ENCODE results near the gene KRTAP9-9.
"Not testable (repeated sequence)": the region's sequence is repeated elsewhere in the genome, so short reads cannot be mapped to it uniquely, and the experiment has no call there.

Gene KRTAP9-9

DNA sequence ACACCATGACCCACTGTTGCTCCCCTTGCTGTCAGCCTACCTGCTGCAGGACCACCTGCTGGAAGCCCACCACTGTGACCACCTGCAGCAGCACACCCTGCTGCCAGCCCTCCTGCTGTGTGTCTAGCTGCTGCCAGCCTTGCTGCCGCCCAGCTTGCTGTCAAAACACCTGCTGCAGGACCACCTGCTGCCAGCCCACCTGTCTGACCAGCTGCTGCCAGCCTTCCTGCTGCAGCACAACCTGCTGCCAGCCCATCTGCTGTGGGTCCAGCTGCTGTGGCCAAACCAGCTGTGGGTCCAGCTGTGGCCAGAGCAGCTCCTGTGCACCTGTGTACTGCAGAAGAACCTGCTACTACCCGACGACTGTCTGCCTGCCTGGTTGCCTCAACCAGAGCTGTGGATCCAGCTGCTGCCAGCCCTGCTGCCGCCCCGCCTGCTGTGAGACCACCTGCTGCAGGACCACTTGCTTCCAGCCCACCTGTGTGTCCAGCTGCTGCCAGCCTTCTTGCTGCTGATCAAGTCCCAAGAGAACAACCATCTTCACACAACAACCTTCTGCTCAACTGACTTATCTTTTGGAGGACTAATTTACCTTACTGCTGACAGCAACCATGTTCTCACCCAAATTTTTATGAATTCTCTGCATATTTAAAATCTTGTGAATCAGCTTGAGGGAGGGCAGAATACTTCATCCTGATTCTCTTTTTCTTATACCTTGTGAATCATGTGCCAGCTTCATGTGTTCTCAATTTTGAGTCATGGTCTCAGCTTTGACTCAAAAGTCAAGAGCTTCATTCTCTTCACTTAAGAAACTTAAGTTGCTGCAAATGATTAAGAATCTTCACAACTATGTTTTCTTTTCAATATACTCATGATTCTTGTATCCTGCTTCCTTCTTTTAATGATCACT is at the start of gene KRTAP9-9:
TSS of gene KRTAP9-9 (plus strand) at position 4 of the 910 bp plus-strand sequence.
- not testable (repeated sequence) for H3K9ac ChIP-seq; H3K27me3 ChIP-seq; H3K36me3 ChIP-seq; H3K4me3 ChIP-seq; H3K4me2 ChIP-seq; H3K27ac ChIP-seq; H4K20me1 ChIP-seq; H3K9me3 ChIP-seq (replicated peaks in 1 of 11); H3K4me1 ChIP-seq

DNA sequence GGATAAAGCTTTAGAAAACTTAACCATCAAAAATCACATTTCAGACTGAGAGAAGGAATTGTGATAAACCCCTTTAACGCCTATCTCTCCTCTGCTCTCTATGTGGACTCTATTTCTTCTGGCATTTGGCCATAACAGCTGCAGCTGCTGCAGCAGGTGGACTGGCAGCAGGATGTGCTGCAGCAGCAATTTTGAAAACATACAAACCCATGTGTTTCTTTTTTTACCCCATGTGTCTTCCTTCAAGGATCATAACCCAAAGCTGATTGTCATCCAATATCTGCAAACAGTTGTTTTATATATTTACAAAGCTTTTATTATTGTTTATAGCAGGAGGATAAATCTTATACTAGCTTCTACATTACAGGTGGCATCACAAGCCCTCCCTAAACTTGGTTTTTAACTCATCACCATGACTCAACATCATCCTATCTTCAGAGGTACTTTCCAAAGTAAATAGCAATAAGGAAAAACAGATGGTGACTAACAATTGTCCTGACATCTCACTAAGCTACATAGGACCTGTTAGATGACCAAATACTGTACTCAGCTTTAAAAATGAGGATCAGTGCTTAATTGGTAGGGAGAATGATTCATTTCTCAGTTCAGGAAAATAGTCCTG is 43.2 kb upstream of the KRTAP9-9 start:
- Histone ChIP-seq H3K27me3 (no peaks in the 10 kb centered on the region), H4K20me1 (no peaks in the 10 kb centered on the region), H3K36me3 (no peaks in the 10 kb centered on the region), H3K9me3 (replicated peaks in 1 of 11) (no peaks in the 10 kb centered on the region), H3K9ac (no peak overlapping the region), H3K27ac (no peak overlapping the region), H3K4me2 (peak overlapping the region in 5 of 11 experiments; percentile 30 to 56 (median 48); a peak in 8 of 22 replicates), H3K4me3 (no peak overlapping the region), H3K4me1 (peaks cover 0 to 16% (median 7%) of the 10 kb centered on the region in 10 experiments; a peak in 12 of 20 replicates)
- TF ChIP-seq Cebpa-rat (IDR thresholded peaks at IDR 0.05): no peak

DNA sequence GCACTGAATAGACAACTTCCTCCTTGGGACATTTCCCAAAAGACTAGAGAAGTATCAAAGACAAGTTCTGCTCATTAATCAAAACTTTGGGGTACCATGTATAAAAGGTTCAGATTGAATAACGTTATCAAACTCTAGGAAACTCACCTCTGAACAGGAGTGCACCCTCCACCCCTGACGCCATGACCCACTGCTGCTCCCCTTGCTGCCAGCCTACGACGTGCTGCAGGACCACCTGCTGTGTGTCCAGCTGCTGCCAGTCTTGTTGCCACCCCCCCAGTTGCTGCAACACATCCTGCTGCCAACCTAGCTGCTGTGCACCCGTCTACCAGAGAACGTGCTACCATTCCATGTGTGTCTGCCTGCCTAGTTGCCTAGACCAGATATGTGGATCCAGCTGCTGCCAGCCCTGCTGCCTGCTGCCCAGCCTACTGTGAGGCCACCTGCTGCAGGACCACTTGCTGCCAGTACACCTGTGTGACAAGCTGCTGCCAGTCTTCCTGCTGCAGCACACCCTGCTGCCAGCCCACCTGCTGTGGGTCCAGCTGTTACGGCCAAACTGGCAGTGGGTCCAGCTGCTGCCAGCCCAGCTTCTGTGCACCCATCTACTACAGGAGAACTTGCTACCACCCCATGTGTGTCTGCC is 42.5 kb upstream of the KRTAP9-9 start:
- H3K36me3 ChIP-seq: no peaks in the 10 kb centered on the region
- peaks cover 0 to 16% (median 7%) of the 10 kb centered on the region in 10 experiments; a peak in 12 of 20 replicates for H3K4me1 ChIP-seq
- no peaks in the 10 kb centered on the region for H3K9me3 ChIP-seq (replicated peaks in 1 of 11)
- no peaks in the 10 kb centered on the region for H4K20me1 ChIP-seq
- H3K27me3 ChIP-seq: no peaks in the 10 kb centered on the region
- H3K9ac ChIP-seq: no peak overlapping the region
- peak overlapping the region in 5 of 11 experiments; percentile 4 to 50 (median 30); a peak in 7 of 22 replicates for H3K4me2 ChIP-seq
- TF ChIP-seq Cebpa-rat (IDR thresholded peaks at IDR 0.05): no peak
- H3K4me3 ChIP-seq: no peak overlapping the region
- no peak overlapping the region for H3K27ac ChIP-seq

DNA sequence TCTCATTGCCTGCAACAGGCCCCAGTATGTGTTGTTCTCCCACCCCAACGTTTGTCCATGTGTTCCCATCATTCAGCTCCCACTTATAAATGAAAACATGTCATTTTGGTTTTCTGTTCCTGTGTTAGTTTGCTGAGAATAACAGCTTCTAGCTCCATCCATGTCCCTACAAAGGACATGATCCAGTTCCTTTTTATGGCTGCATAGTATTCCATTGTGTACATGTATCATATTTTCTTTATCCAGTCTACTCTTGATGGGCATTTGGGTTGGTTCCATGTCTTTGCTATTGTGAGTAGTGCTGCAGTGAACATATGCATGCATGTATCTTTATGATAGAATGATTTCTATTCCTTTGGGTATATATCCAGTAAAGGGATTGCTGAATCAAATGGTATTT is 39.5 kb upstream of the KRTAP9-9 start:
- Histone ChIP-seq H3K4me3 (no peak overlapping the region), H3K4me1 (peaks cover 0 to 16% (median 7%) of the 10 kb centered on the region in 10 experiments; a peak in 12 of 20 replicates), H3K36me3 (no peaks in the 10 kb centered on the region), H3K4me2 (no peak overlapping the region), H3K27ac (no peak overlapping the region), H4K20me1 (no peaks in the 10 kb centered on the region), H3K9ac (no peak overlapping the region), H3K9me3 (replicated peaks in 1 of 11) (peaks cover 4 to 12% (median 8%) of the 10 kb centered on the region in 11 experiments; a peak in 11 of 22 replicates), H3K27me3 (no peaks in the 10 kb centered on the region)
- no peak for TF ChIP-seq Cebpa-rat (IDR thresholded peaks at IDR 0.05)

DNA sequence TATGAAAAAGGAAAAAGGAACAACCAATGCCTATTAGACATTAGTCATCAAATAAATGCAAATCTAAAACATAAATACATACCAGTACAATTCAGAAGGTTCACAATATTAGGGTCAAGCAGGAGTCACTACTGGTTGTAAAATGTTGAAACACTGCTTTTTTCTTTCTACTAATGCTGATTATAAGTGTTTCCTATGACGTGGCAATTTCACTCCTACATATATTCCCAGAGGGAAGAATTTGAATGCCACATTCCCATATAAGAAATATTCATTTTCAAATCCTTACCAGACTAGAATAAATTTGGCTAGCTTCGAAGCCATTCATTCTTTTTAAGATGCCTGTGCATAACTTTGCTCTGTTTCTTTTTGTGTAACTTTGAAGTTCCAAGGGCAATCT is 31.4 kb upstream of the KRTAP9-9 start:
- H3K9me3 ChIP-seq (replicated peaks in 1 of 11): peaks cover 1 to 12% (median 8%) of the 10 kb centered on the region in 11 experiments; a peak in 10 of 22 replicates
- no peak for TF ChIP-seq Cebpa-rat (IDR thresholded peaks at IDR 0.05)
- no peak overlapping the region for H3K4me3 ChIP-seq
- H3K36me3 ChIP-seq: no peaks in the 10 kb centered on the region
- H3K4me2 ChIP-seq: no peak overlapping the region
- no peaks in the 10 kb centered on the region for H4K20me1 ChIP-seq
- H3K4me1 ChIP-seq: peaks cover 0 to 6% (median 0%) of the 10 kb centered on the region in 10 experiments; a peak in 4 of 20 replicates
- no peak overlapping the region for H3K27ac ChIP-seq
- no peak overlapping the region for H3K9ac ChIP-seq
- H3K27me3 ChIP-seq: no peaks in the 10 kb centered on the region

DNA sequence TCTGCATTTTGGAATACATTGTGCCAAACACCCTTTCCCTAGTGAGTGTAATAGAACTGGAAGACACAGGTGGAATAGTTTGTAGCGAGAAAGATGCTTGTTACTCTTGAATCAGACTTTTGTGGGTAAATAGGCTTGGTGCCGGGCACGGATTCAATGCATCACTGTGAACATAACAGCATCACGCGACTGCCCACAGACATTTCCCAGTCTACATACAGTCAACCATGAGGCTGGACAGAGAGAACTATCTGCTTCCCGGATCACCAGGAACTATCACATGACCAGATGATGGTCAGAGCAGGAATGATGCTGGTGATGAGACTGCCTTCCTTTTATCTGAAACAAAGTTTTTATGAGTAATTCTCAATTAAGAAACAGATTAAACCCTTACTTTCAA is 29.1 kb upstream of the KRTAP9-9 start:
- H3K36me3 ChIP-seq: no peaks in the 10 kb centered on the region
- no peaks in the 10 kb centered on the region for H4K20me1 ChIP-seq
- H3K4me2 ChIP-seq: no peak overlapping the region
- H3K4me3 ChIP-seq: no peak overlapping the region
- no peak overlapping the region for H3K27ac ChIP-seq
- H3K27me3 ChIP-seq: no peaks in the 10 kb centered on the region
- H3K4me1 ChIP-seq: peaks cover 0 to 5% (median 0%) of the 10 kb centered on the region in 10 experiments; a peak in 4 of 20 replicates
- H3K9ac ChIP-seq: no peak overlapping the region
- 0 out of 22 replicates have a peak, but pooled peaks cover 0 to 6% (median 0%) of the 10 kb centered on the region in 11 experiments for H3K9me3 ChIP-seq (replicated peaks in 1 of 11)
- TF ChIP-seq Cebpa-rat (IDR thresholded peaks at IDR 0.05): no peak

DNA sequence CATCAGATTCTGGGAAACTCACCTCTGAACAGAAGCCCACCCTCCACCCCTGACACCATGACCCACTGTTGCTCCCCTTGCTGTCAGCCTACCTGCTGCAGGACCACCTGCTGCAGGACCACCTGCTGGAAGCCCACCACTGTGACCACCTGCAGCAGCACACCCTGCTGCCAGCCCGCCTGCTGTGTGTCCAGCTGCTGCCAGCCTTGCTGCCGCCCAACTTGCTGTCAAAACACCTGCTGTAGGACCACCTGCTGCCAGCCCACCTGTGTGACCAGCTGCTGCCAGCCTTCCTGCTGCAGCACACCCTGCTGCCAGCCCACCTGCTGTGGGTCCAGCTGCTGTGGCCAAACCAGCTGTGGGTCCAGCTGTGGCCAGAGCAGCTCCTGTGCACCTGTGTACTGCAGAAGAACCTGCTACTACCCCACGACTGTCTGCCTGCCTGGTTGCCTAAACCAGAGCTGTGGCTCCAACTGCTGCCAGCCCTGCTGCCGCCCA is 28.5 kb upstream of the KRTAP9-9 start, which contains the start of gene KRTAP9-2:
TSS of gene KRTAP9-2 (plus strand) at position 51 of the 498 bp plus-strand sequence. CDS start at position 58, 7 bp downstream.
- H4K20me1 ChIP-seq, H3K4me3 ChIP-seq: not testable (repeated sequence)

DNA sequence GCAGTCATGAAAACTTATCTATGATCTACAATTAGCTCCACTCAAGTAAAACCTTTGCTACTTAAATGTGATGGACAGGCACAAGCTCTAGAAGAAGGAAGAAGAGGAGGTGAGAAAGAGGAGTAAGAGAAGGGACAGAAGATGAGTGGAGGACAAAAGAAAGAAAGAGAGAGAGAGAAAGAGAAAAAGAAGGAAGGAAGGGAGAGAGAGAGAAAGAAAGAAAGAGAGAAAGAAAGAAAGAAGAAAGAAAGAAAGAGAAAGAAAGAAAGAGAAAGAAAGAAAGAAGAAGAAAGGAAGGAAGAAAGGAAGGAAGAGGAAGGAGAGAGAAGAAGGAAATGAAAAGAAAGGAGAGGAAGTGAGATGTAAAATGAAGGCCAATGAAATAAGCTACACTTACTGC is 25.1 kb upstream of the KRTAP9-9 start:
- H3K9ac ChIP-seq: no peak overlapping the region
- H3K4me2 ChIP-seq: no peak overlapping the region
- TF ChIP-seq Cebpa-rat (IDR thresholded peaks at IDR 0.05): no peak
- H3K36me3 ChIP-seq: no peaks in the 10 kb centered on the region
- H3K27ac ChIP-seq: no peak overlapping the region
- H3K27me3 ChIP-seq: no peaks in the 10 kb centered on the region
- no peaks in the 10 kb centered on the region for H3K4me1 ChIP-seq
- H3K4me3 ChIP-seq: no peak overlapping the region
- no peaks in the 10 kb centered on the region for H4K20me1 ChIP-seq
- H3K9me3 ChIP-seq (replicated peaks in 1 of 11): 0 out of 22 replicates have a peak, but pooled peaks cover 0 to 6% (median 0%) of the 10 kb centered on the region in 11 experiments

More for the DNA sequence above, 28.5 kb upstream of the KRTAP9-9 start, which contains the start of gene KRTAP9-2:
- H3K9ac ChIP-seq; H3K27ac ChIP-seq; H3K4me1 ChIP-seq; H3K4me2 ChIP-seq; H3K27me3 ChIP-seq; H3K36me3 ChIP-seq; H3K9me3 ChIP-seq (replicated peaks in 1 of 11): not testable (repeated sequence)

DNA sequence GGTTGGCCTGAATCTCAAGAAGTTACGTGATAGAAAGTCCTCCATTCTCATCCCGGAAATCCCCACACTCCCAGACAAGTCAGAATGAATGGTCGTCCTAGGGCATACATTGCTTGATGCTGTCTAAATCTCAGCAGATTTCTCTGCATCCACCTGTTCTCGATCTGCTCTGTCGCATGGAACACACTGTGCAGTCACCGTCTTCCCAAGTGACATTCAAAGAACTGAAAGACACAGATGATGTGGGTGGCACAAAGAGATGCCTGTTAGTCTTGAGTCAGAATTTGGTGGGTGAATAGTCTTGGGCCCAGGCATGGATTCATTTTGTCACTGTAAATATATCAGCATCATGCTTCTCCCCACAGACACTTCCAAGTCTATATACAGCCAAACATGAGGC is 23.5 kb upstream of the KRTAP9-9 start:
- no peak overlapping the region for H3K4me3 ChIP-seq
- no peak overlapping the region for H3K4me2 ChIP-seq
- H4K20me1 ChIP-seq: no peaks in the 10 kb centered on the region
- H3K9me3 ChIP-seq (replicated peaks in 1 of 11): no peaks in the 10 kb centered on the region
- no peaks in the 10 kb centered on the region for H3K36me3 ChIP-seq
- no peak overlapping the region for H3K27ac ChIP-seq
- no peaks in the 10 kb centered on the region for H3K4me1 ChIP-seq
- TF ChIP-seq Cebpa-rat (IDR thresholded peaks at IDR 0.05): no peak
- no peak overlapping the region for H3K9ac ChIP-seq
- H3K27me3 ChIP-seq: no peaks in the 10 kb centered on the region

DNA sequence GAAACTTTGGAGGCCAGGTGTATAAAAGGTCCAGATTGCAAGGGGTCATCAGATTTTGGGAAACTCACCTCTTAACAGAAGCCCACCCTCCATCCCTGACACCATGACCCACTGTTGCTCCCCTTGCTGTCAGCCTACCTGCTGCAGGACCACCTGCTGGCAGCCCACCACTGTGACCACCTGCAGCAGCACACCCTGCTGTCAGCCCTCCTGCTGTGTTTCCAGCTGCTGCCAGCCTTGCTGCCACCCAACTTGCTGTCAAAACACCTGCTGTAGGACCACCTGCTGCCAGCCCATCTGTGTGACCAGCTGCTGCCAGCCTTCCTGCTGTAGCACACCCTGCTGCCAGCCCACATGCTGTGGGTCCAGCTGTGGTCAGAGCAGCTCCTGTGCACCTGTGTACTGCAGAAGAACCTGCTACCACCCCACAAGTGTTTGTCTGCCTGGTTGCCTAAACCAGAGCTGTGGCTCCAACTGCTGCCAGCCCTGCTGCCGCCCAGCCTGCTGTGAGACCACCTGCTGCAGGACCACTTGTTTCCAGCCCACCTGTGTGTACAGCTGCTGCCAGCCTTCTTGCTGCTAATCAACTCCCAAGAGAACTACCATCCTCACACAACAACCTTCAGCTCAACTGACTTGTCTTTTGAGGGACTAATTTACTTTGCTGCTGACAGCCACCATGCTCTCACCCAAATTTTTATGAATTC is 22.6 kb upstream of the KRTAP9-9 start, which contains the start of gene KRTAP9-3:
TSS of gene KRTAP9-3 (plus strand) at position 51 of the 707 bp plus-strand sequence. CDS start at position 104, 53 bp downstream.
- H3K27me3 ChIP-seq; H3K27ac ChIP-seq; H3K9ac ChIP-seq; H3K9me3 ChIP-seq (replicated peaks in 1 of 11); H3K36me3 ChIP-seq; H4K20me1 ChIP-seq; H3K4me1 ChIP-seq; H3K4me3 ChIP-seq; H3K4me2 ChIP-seq: not testable (repeated sequence)

DNA sequence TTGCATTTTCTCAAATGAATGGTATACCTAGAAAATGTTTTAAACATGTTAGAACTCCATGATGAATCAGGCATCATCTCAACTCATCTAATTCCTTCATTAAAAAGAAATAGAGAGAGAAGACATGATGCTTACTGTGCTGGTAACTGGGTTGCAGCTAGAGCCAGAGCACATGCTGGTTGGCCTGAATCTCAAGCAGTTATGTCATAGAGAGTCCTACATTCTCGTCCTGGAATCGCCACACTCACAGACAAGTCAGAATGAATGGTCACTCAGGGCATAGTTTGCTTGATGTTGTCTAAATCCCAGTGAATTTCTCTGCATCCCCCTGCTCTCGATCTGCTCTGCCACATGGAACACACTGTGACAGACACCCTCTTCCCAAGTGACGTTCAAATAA is 18.1 kb upstream of the KRTAP9-9 start:
- not testable (repeated sequence) for H4K20me1 ChIP-seq, H3K4me3 ChIP-seq, H3K9ac ChIP-seq, H3K36me3 ChIP-seq, H3K27me3 ChIP-seq, H3K4me1 ChIP-seq, H3K4me2 ChIP-seq, H3K27ac ChIP-seq
- H3K9me3 ChIP-seq (replicated peaks in 1 of 11): peaks cover 7 to 14% (median 10%) of the 10 kb centered on the region in 11 experiments; a peak in 19 of 22 replicates

DNA sequence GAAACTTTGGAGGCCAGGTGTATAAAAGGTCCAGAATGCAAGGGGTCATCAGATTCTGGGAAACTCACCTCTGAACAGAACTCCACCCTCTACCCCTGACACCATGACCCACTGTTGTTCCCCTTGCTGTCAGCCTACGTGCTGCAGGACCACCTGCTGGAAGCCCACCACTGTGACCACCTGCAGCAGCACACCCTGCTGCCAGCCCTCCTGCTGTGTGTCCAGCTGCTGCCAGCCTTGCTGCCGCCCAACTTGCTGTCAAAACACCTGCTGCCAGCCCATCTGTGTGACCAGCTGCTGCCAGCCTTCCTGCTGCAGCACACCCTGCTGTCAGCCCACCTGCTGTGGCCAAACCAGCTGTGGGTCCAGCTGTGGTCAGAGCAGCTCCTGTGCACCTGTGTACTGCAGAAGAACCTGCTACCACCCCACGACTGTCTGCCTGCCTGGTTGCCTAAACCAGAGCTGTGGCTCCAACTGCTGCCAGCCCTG is 17.2 kb upstream of the KRTAP9-9 start, which contains the start of gene KRTAP9-8:
TSS of gene KRTAP9-8 (plus strand) at position 51 of the 489 bp plus-strand sequence. CDS start at position 104, 53 bp downstream.
- not testable (repeated sequence) for H3K27ac ChIP-seq, H3K27me3 ChIP-seq, H3K36me3 ChIP-seq, H3K4me2 ChIP-seq, H3K4me1 ChIP-seq, H3K4me3 ChIP-seq, H4K20me1 ChIP-seq, H3K9ac ChIP-seq
- peaks cover 7 to 14% (median 10%) of the 10 kb centered on the region in 11 experiments; a peak in 19 of 22 replicates for H3K9me3 ChIP-seq (replicated peaks in 1 of 11)

All from BLaER1 treated with 17β-estradiol and CSF1 and Interleukin-3, amounts not matched to agents 10 nM and 100 nM (cell line).